ENCODE results near the gene PTK7.
A peak's percentile ranks its signal among the peaks of the same experiment; 100 is the strongest.

The PTK7 gene

DNA sequence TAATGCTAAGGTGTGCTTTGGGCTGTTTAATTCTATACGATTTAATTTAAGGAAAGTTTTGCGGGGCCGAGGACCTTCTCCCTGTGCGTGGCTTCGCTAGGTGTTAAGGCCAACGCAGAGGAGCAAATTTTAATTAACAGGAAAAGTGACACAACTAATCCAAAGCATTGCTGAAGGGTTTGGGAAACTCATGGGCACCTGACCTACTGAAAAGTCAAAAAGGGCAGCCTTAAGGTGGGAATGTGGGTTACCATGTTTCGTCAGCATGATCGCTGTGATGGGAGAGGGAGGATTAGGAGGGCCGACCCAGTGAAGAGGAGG, 105.5 kb downstream of the PTK7 start:
- Histone ChIP-seq H3K27me3 (ENCODE audit: insufficient read depth, low read length) (no peaks in the 10 kb centered on the region), H3K9ac (ENCODE audit: low read length) (peak overlapping the region; percentile 57), H3K18ac (ENCODE audit: low read length) (peak overlapping the region; percentile 62), H2BK5ac (ENCODE audit: low read depth, low read length, poor library complexity) (no peak overlapping the region), H2BK12ac (ENCODE audit: low read length) (no peak overlapping the region), H3K4ac (ENCODE audit: low read depth, low read length) (peak overlapping the region; percentile 75), H3K14ac (ENCODE audit: low read length) (peak overlapping the region; percentile 82), H3K23ac (ENCODE audit: low read length) (no peak overlapping the region), H3K4me1 (ENCODE audit: control insufficient read depth in 1 of 2, insufficient read depth in 2 of 2, low read length in 2 of 2) (peaks cover 5 to 8% of the 10 kb centered on the region in 2 experiments), H4K8ac (ENCODE audit: low read depth, low read length) (peak overlapping the region; percentile 95), H3K79me1 (ENCODE audit: low read length) (peaks cover 9% of the 10 kb centered on the region), H3K36me3 (ENCODE audit: control insufficient read depth in 1 of 2, insufficient read depth in 2 of 2, low read length in 2 of 2) (peaks cover 26 to 39% of the 10 kb centered on the region in 2 experiments), H2BK120ac (ENCODE audit: insufficient read depth, low read length, poor library complexity) (no peak overlapping the region), H3K27ac (ENCODE audit: low read depth, low read length) (peak overlapping the region; percentile 19), H2AFZ (ENCODE audit: insufficient read depth, low read length, poor library complexity) (peak overlapping the region; percentile 69), H3K79me2 (ENCODE audit: control insufficient read depth, insufficient read depth, low read length, poor library complexity) (peaks cover 6% of the 10 kb centered on the region), H3K4me3 (ENCODE audit: low read depth, low read length) (peak overlapping the region; percentile 74), H2AK5ac (ENCODE audit: low read length) (peak overlapping the region; percentile 28), H3K4me2 (ENCODE audit: low read length) (peak overlapping the region; percentile 78), H4K91ac (ENCODE audit: low read depth, low read length) (peak overlapping the region; percentile 74), H4K12ac (ENCODE audit: low read depth, low read length) (peak overlapping the region; percentile 83), H3K9me3 (ENCODE audit: insufficient read depth, low read depth, low read length) (no peaks in the 10 kb centered on the region)
- no peak for DNase-seq
- no CpG with 5 or more reads among the region's 9 CpGs for WGBS (ENCODE audit: extremely low coverage, insufficient coverage, insufficient read length)

- Histone ChIP-seq H3K27ac (ENCODE audit: low read depth, low read length) (peak within 1 kb of the TSS; percentile 19), H3K27me3 (ENCODE audit: insufficient read depth, low read length) (no peaks in the 10 kb centered on the region), H3K14ac (ENCODE audit: low read length) (peak within 1 kb of the TSS; percentile 82), H3K4me1 (ENCODE audit: control insufficient read depth in 1 of 2, insufficient read depth in 2 of 2, low read length in 2 of 2) (peaks cover 5 to 8% of the 10 kb centered on the region in 2 experiments), H3K18ac (ENCODE audit: low read length) (peak within 1 kb of the TSS; percentile 62), H2BK5ac (ENCODE audit: low read depth, low read length, poor library complexity) (no peak within 1 kb of the TSS), H3K36me3 (ENCODE audit: control insufficient read depth in 1 of 2, insufficient read depth in 2 of 2, low read length in 2 of 2) (peaks cover 29 to 42% of the 10 kb centered on the region in 2 experiments), H3K79me1 (ENCODE audit: low read length) (peaks cover 9% of the 10 kb centered on the region), H3K4me3 (ENCODE audit: low read depth, low read length) (peak within 1 kb of the TSS; percentile 74), H3K23ac (ENCODE audit: low read length) (no peak within 1 kb of the TSS), H4K12ac (ENCODE audit: low read depth, low read length) (peak within 1 kb of the TSS; percentile 83), H3K79me2 (ENCODE audit: control insufficient read depth, insufficient read depth, low read length, poor library complexity) (peaks cover 6% of the 10 kb centered on the region), H3K9ac (ENCODE audit: low read length) (peak within 1 kb of the TSS; percentile 61), H2AFZ (ENCODE audit: insufficient read depth, low read length, poor library complexity) (peak within 1 kb of the TSS; percentile 69), H3K9me3 (ENCODE audit: insufficient read depth, low read depth, low read length) (no peaks in the 10 kb centered on the region), H4K91ac (ENCODE audit: low read depth, low read length) (peak within 1 kb of the TSS; percentile 74), H2BK12ac (ENCODE audit: low read length) (peak within 1 kb of the TSS; percentile 10), H2AK5ac (ENCODE audit: low read length) (peak within 1 kb of the TSS; percentile 28), H4K8ac (ENCODE audit: low read depth, low read length) (peak within 1 kb of the TSS; percentile 95), H3K4ac (ENCODE audit: low read depth, low read length) (peak within 1 kb of the TSS; percentile 78), H3K4me2 (ENCODE audit: low read length) (peak within 1 kb of the TSS; percentile 78), H2BK120ac (ENCODE audit: insufficient read depth, low read length, poor library complexity) (no peak within 1 kb of the TSS)
- WGBS (ENCODE audit: extremely low coverage, insufficient coverage, insufficient read length) = no CpG with 5 or more reads among the region's 51 CpGs
- DNase-seq = peak; percentile 63 to 77
These were observed 106.1 kb downstream of the PTK7 start, which contains the start of gene CUL9 for GRCh38 chr6:43181942-43182860. TSS of gene CUL9 (plus strand) at chr6:43182196. CDS start at chr6:43184311, 2,115 bp downstream.

DNA sequence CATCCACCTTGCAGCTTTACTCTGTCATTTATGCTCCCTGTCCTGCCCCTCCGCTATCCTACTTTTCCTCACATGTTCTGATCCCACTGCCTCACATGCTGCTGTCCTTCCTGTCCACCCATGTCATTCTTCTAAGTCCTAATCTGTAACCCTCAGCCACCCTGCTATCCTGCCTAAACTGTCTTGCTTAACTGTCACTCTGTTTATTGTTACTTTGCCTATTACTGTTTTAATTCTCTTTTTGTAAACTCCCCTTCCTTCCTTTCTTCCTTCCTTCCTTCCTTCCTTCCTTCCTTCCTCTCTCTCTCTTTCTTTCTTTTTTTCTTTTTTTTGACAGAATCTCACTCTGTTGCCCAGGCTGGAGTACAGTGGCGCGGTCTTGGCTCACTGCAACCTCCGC, 107.3 kb downstream of the PTK7 start:
- DNase-seq = no peak
- Histone ChIP-seq H4K91ac (ENCODE audit: low read depth, low read length) (no peak overlapping the region), H3K4ac (ENCODE audit: low read depth, low read length) (no peak overlapping the region), H3K36me3 (ENCODE audit: control insufficient read depth in 1 of 2, insufficient read depth in 2 of 2, low read length in 2 of 2) (peaks cover 29 to 46% of the 10 kb centered on the region in 2 experiments), H3K18ac (ENCODE audit: low read length) (no peak overlapping the region), H3K14ac (ENCODE audit: low read length) (no peak overlapping the region), H4K12ac (ENCODE audit: low read depth, low read length) (no peak overlapping the region), H3K4me3 (ENCODE audit: low read depth, low read length) (no peak overlapping the region), H3K9me3 (ENCODE audit: insufficient read depth, low read depth, low read length) (no peaks in the 10 kb centered on the region), H3K27ac (ENCODE audit: low read depth, low read length) (no peak overlapping the region), H3K4me2 (ENCODE audit: low read length) (no peak overlapping the region), H2BK120ac (ENCODE audit: insufficient read depth, low read length, poor library complexity) (no peak overlapping the region), H3K79me1 (ENCODE audit: low read length) (peaks cover 9% of the 10 kb centered on the region), H2AK5ac (ENCODE audit: low read length) (no peak overlapping the region), H4K8ac (ENCODE audit: low read depth, low read length) (peak overlapping the region; percentile 3), H3K9ac (ENCODE audit: low read length) (no peak overlapping the region), H3K79me2 (ENCODE audit: control insufficient read depth, insufficient read depth, low read length, poor library complexity) (peaks cover 6% of the 10 kb centered on the region), H3K23ac (ENCODE audit: low read length) (no peak overlapping the region), H2BK5ac (ENCODE audit: low read depth, low read length, poor library complexity) (no peak overlapping the region), H2AFZ (ENCODE audit: insufficient read depth, low read length, poor library complexity) (no peak overlapping the region), H2BK12ac (ENCODE audit: low read length) (no peak overlapping the region), H3K4me1 (ENCODE audit: control insufficient read depth in 1 of 2, insufficient read depth in 2 of 2, low read length in 2 of 2) (peaks cover 5 to 8% of the 10 kb centered on the region in 2 experiments), H3K27me3 (ENCODE audit: insufficient read depth, low read length) (no peaks in the 10 kb centered on the region)
- no CpG with 5 or more reads among the region's 4 CpGs for WGBS (ENCODE audit: extremely low coverage, insufficient coverage, insufficient read length)

DNA sequence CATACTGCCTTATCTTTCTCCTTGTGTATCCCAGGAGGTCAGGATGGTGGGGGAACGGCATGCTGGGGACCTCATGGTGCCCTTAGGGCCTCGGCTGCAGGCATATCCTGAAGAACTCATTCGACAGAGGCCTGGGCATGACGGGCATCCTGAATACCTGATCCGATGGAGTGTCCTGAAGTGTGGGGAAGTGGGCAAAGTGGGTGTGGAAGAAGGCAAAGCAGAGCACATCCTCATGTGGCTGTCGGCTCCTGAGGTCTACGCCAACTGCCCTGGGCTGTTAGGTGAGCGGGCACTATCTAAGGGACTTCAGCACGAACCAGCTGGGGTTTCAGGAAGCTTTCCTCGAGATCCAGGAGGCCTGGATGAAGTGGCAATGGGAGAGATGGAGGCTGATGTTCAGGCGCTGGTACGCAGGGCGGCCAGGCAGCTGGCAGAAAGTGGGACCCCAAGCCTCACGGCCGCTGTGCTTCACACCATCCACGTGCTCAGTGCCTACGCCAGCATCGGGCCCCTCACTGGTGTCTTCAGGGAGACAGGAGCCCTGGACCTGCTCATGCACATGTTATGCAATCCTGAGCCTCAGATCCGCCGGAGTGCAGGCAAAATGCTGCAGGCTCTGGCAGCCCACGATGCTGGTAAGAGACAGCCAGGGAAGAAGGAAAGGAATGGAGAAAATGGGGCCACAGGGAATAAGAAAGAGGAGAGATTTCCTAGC, 108.3 kb downstream of the PTK7 start:
- no peak overlapping the region for H4K91ac ChIP-seq (ENCODE audit: low read depth, low read length)
- peaks cover 5 to 8% of the 10 kb centered on the region in 2 experiments for H3K4me1 ChIP-seq (ENCODE audit: control insufficient read depth in 1 of 2, insufficient read depth in 2 of 2, low read length in 2 of 2)
- H3K9ac ChIP-seq (ENCODE audit: low read length) = no peak overlapping the region
- H3K14ac ChIP-seq (ENCODE audit: low read length) = no peak overlapping the region
- H2BK120ac ChIP-seq (ENCODE audit: insufficient read depth, low read length, poor library complexity) = no peak overlapping the region
- no peak overlapping the region for H3K27ac ChIP-seq (ENCODE audit: low read depth, low read length)
- no peak overlapping the region for H4K8ac ChIP-seq (ENCODE audit: low read depth, low read length)
- H2AFZ ChIP-seq (ENCODE audit: insufficient read depth, low read length, poor library complexity) = no peak overlapping the region
- no peak overlapping the region for H3K4ac ChIP-seq (ENCODE audit: low read depth, low read length)
- peaks cover 6% of the 10 kb centered on the region for H3K79me2 ChIP-seq (ENCODE audit: control insufficient read depth, insufficient read depth, low read length, poor library complexity)
- H3K4me3 ChIP-seq (ENCODE audit: low read depth, low read length) = no peak overlapping the region
- no CpG with 5 or more reads among the region's 21 CpGs for WGBS (ENCODE audit: extremely low coverage, insufficient coverage, insufficient read length)
- H2AK5ac ChIP-seq (ENCODE audit: low read length) = no peak overlapping the region
- H4K12ac ChIP-seq (ENCODE audit: low read depth, low read length) = no peak overlapping the region
- no peak overlapping the region for H3K18ac ChIP-seq (ENCODE audit: low read length)
- peaks cover 9% of the 10 kb centered on the region for H3K79me1 ChIP-seq (ENCODE audit: low read length)
- H3K36me3 ChIP-seq (ENCODE audit: control insufficient read depth in 1 of 2, insufficient read depth in 2 of 2, low read length in 2 of 2) = peaks cover 22 to 39% of the 10 kb centered on the region in 2 experiments
- no peak overlapping the region for H3K23ac ChIP-seq (ENCODE audit: low read length)
- H2BK12ac ChIP-seq (ENCODE audit: low read length) = no peak overlapping the region
- no peaks in the 10 kb centered on the region for H3K27me3 ChIP-seq (ENCODE audit: insufficient read depth, low read length)
- no peaks in the 10 kb centered on the region for H3K9me3 ChIP-seq (ENCODE audit: insufficient read depth, low read depth, low read length)
- no peak overlapping the region for H3K4me2 ChIP-seq (ENCODE audit: low read length)
- peak; percentile 81 to 90 for DNase-seq
- H2BK5ac ChIP-seq (ENCODE audit: low read depth, low read length, poor library complexity) = no peak overlapping the region

All from trophoblast cell (in vitro differentiated cells and primary cell).